ENCODE results near the gene COL11A1.
"Not testable (repeated sequence)": the region's sequence is repeated elsewhere in the genome, so short reads cannot be mapped to it uniquely, and the experiment has no call there.

Gene COL11A1

GRCh38 chr1:102853136-102853535, 255.2 kb downstream of the COL11A1 start:
- Histone ChIP-seq H4K20me1 (no peaks in the 10 kb centered on the region), H3K36me3 (no peaks in the 10 kb centered on the region), H3K27me3 (no peaks in the 10 kb centered on the region), H3K27ac (no peak overlapping the region), H3K4me2 (no peak overlapping the region), H3K9me3 (peaks cover 25% of the 10 kb centered on the region), H3K4me1 (no peaks in the 10 kb centered on the region), H3K4me3 (no peak overlapping the region), H3K9ac (no peak overlapping the region)
- no peak for TF ChIP-seq Cebpa-rat (IDR thresholded peaks at IDR 0.05)

DNA sequence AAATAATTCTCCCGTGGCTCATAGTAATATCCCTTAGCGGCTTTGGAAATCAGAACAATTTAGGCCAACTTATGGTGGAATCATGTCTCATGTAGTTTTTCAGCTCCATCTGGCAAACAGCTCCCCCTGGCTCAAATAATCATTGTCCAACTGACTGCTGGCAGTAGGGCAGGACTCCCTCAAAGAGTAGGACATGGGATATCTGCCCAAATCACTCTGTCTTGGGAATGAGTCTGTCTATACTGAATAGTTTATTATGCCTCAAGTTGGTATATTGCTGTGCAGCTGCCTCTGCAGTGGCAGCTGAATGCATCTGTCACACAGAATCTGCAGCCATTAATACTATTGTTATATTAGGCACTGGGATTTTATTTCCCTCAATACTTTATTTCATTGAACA, 255.7 kb downstream of the COL11A1 start:
- H3K27ac ChIP-seq, result no peak overlapping the region
- H3K4me1 ChIP-seq, result no peaks in the 10 kb centered on the region
- no peak overlapping the region for H3K9ac ChIP-seq
- no peak for TF ChIP-seq Cebpa-rat (IDR thresholded peaks at IDR 0.05)
- peaks cover 26% of the 10 kb centered on the region for H3K9me3 ChIP-seq
- no peaks in the 10 kb centered on the region for H3K27me3 ChIP-seq
- no peaks in the 10 kb centered on the region for H3K36me3 ChIP-seq
- no peak overlapping the region for H3K4me2 ChIP-seq
- no peak overlapping the region for H3K4me3 ChIP-seq
- H4K20me1 ChIP-seq, result no peaks in the 10 kb centered on the region

- no peaks in the 10 kb centered on the region for H3K27me3 ChIP-seq
- no peak overlapping the region for H3K4me3 ChIP-seq
- no peaks in the 10 kb centered on the region for H3K4me1 ChIP-seq
- no peaks in the 10 kb centered on the region for H3K36me3 ChIP-seq
- no peaks in the 10 kb centered on the region for H4K20me1 ChIP-seq
- H3K9me3 ChIP-seq, result peaks cover 26% of the 10 kb centered on the region
- H3K27ac ChIP-seq, result no peak overlapping the region
- TF ChIP-seq Cebpa-rat (IDR thresholded peaks at IDR 0.05), result no peak
- H3K9ac ChIP-seq, result no peak overlapping the region
- H3K4me2 ChIP-seq, result no peak overlapping the region
Observed at GRCh38 chr1:102851616-102852015, 256.7 kb downstream of the COL11A1 start.

- no peak overlapping the region for H3K4me3 ChIP-seq
- H4K20me1 ChIP-seq, result no peaks in the 10 kb centered on the region
- H3K9me3 ChIP-seq, result no peaks in the 10 kb centered on the region
- no peaks in the 10 kb centered on the region for H3K27me3 ChIP-seq
- TF ChIP-seq Cebpa-rat (IDR thresholded peaks at IDR 0.05), result no peak
- H3K4me2 ChIP-seq, result peak overlapping the region; percentile 18
- H3K36me3 ChIP-seq, result no peaks in the 10 kb centered on the region
- H3K27ac ChIP-seq, result no peak overlapping the region
- peaks cover 11% of the 10 kb centered on the region for H3K4me1 ChIP-seq
- H3K9ac ChIP-seq, result no peak overlapping the region
Observed at GRCh38 chr1:102842606-102843005, 265.7 kb downstream of the COL11A1 start.

GRCh38 chr1:102840741-102841140, 267.6 kb downstream of the COL11A1 start:
- no peaks in the 10 kb centered on the region for H3K36me3 ChIP-seq
- H3K9me3 ChIP-seq, result no peaks in the 10 kb centered on the region
- H4K20me1 ChIP-seq, result no peaks in the 10 kb centered on the region
- H3K9ac ChIP-seq, result no peak overlapping the region
- H3K4me3 ChIP-seq, result no peak overlapping the region
- no peak for TF ChIP-seq Cebpa-rat (IDR thresholded peaks at IDR 0.05)
- H3K27me3 ChIP-seq, result no peaks in the 10 kb centered on the region
- no peak overlapping the region for H3K27ac ChIP-seq
- H3K4me2 ChIP-seq, result no peak overlapping the region
- peaks cover 11% of the 10 kb centered on the region for H3K4me1 ChIP-seq

GRCh38 chr1:102838016-102838415, 270.3 kb downstream of the COL11A1 start:
- no peak for TF ChIP-seq Cebpa-rat (IDR thresholded peaks at IDR 0.05)
- Histone ChIP-seq H3K27ac (no peak overlapping the region), H3K27me3 (no peaks in the 10 kb centered on the region), H3K9me3 (peaks cover 9% of the 10 kb centered on the region), H3K4me1 (peaks cover 10% of the 10 kb centered on the region), H3K4me2 (no peak overlapping the region), H3K36me3 (no peaks in the 10 kb centered on the region), H3K9ac (no peak overlapping the region), H4K20me1 (no peaks in the 10 kb centered on the region), H3K4me3 (no peak overlapping the region)

DNA sequence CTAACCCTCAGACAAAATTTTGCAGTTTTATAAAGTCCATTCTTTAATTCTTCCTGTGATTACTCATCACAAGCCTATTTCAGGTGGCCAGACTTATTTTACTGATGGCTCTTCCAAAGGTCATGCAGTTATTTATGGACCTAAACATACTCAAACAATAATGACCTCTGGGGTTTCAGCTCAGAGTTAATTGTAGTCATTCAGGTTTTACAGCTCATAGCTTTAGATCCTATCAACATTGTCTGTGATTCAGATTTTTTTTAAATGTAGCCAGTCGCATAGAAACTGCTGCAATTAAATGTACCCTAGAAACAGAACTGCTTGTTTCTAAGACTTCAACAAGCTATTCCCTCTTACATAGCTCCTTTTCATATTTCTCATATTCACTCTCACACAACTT, 270.8 kb downstream of the COL11A1 start:
- Histone ChIP-seq H3K4me2 (no peak overlapping the region), H3K9me3 (peaks cover 9% of the 10 kb centered on the region), H4K20me1 (no peaks in the 10 kb centered on the region), H3K27ac (no peak overlapping the region), H3K27me3 (no peaks in the 10 kb centered on the region), H3K4me3 (no peak overlapping the region), H3K4me1 (peaks cover 6% of the 10 kb centered on the region), H3K9ac (no peak overlapping the region), H3K36me3 (no peaks in the 10 kb centered on the region)
- no peak for TF ChIP-seq Cebpa-rat (IDR thresholded peaks at IDR 0.05)

GRCh38 chr1:102836991-102837390, 271.3 kb downstream of the COL11A1 start:
- TF ChIP-seq Cebpa-rat (IDR thresholded peaks at IDR 0.05), result no peak
- no peak overlapping the region for H3K9ac ChIP-seq
- no peaks in the 10 kb centered on the region for H3K27me3 ChIP-seq
- peaks cover under 1% of the 10 kb centered on the region; the same call in 1 of the 2 replicates for H3K4me1 ChIP-seq
- H3K27ac ChIP-seq, result no peak overlapping the region
- no peaks in the 10 kb centered on the region for H4K20me1 ChIP-seq
- peaks cover 9% of the 10 kb centered on the region for H3K9me3 ChIP-seq
- H3K4me2 ChIP-seq, result no peak overlapping the region
- H3K4me3 ChIP-seq, result no peak overlapping the region
- H3K36me3 ChIP-seq, result no peaks in the 10 kb centered on the region

DNA sequence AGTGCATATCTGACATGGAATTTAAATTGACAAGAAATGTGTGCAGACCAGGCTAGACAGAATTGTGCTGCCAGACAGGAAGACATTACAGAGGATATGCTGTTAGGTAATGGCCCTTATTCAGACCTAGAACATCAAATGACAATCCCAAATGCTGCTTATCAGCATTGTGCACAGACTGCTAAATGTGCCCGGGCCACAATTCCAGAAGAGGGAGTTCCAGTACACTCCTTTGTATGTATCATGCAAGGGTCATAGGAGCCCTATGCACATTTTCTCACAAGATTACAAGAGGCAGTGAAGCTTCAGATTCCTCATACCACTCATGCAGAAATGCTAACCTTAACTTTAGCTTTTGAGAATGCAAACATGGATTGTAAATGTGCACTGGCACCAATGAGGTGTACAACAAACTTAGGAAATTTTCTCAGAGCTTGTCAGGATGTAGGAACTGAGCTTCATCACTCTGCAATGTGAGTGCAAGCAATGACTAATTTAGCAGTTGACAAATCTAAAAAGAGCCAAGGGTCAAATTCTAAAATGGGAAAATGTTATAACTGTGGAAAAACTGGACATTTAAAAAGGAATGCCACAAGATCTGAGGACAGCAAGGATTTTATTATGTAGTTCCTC, 273.5 kb downstream of the COL11A1 start:
- H3K27me3 ChIP-seq, result no peaks in the 10 kb centered on the region
- H3K4me3 ChIP-seq, result no peak overlapping the region
- H3K4me1 ChIP-seq, result no peaks in the 10 kb centered on the region; the same call in 1 of the 2 replicates
- H4K20me1 ChIP-seq, result no peaks in the 10 kb centered on the region
- H3K9me3 ChIP-seq, result peaks cover 13% of the 10 kb centered on the region
- no peaks in the 10 kb centered on the region for H3K36me3 ChIP-seq
- H3K9ac ChIP-seq, result no peak overlapping the region
- TF ChIP-seq Cebpa-rat (IDR thresholded peaks at IDR 0.05), result no peak
- no peak overlapping the region for H3K4me2 ChIP-seq
- H3K27ac ChIP-seq, result no peak overlapping the region

GRCh38 chr1:102833151-102833550, 275.2 kb downstream of the COL11A1 start:
- no peaks in the 10 kb centered on the region for H4K20me1 ChIP-seq
- no peaks in the 10 kb centered on the region for H3K27me3 ChIP-seq
- H3K9me3 ChIP-seq, result peaks cover 13% of the 10 kb centered on the region
- H3K36me3 ChIP-seq, result no peaks in the 10 kb centered on the region
- TF ChIP-seq Cebpa-rat (IDR thresholded peaks at IDR 0.05), result no peak
- no peak overlapping the region for H3K9ac ChIP-seq
- 0 out of 2 replicates have a peak overlapping the region, but pooled peaks have one; percentile 4 for H3K4me2 ChIP-seq
- no peak overlapping the region for H3K4me3 ChIP-seq
- H3K4me1 ChIP-seq, result no peaks in the 10 kb centered on the region; the same call in 1 of the 2 replicates
- no peak overlapping the region for H3K27ac ChIP-seq

DNA sequence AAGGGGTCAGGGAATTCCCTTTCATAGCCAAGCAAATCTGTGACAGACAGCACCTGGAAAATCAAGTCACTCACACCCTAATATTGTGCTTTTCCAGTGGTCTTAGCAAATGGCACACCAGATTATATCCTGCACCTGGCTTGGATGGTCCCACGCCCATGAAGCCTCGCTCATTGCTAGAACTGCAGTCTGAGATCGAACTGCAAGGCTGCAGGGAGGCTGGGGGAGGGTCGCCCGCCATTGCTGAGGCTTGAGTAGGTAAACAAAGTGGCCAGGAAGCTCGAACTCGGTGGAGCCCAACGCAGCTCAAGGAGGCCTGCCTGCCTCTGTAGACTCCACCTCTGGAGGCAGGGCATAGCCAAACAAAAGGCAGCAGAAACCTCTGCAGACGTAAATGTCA, 281.6 kb downstream of the COL11A1 start:
- not testable (repeated sequence) for H3K36me3 ChIP-seq, H3K9me3 ChIP-seq, H4K20me1 ChIP-seq

More for the DNA sequence above, 281.6 kb downstream of the COL11A1 start:
- H3K27me3 ChIP-seq, H3K4me2 ChIP-seq, H3K27ac ChIP-seq, H3K4me3 ChIP-seq, H3K9ac ChIP-seq, H3K4me1 ChIP-seq: not testable (repeated sequence)
